ENCODE measurements around the gene EPHB4.

EPHB4 gene

GRCh38 chr7:100827330-100828226, at the start of gene EPHB4 (continued):
- TF ChIP-seq ZNF621 (tag by site-specific recombination; IDR thresholded peaks at IDR 0.05), result no peak
- TF ChIP-seq SCRT1 (tag by site-specific recombination; IDR thresholded peaks at IDR 0.05; ENCODE audit: borderline replicate concordance), result no peak
- TF ChIP-seq KLF9 (tag by site-specific recombination; IDR thresholded peaks at IDR 0.05; ENCODE audit: low read depth), result peak; percentile 54; the same call in 1 of the 2 replicates
- no peak for TF ChIP-seq ZNF174 (tag by site-specific recombination; IDR thresholded peaks at IDR 0.05)
- peak; percentile 71 for TF ChIP-seq ZBTB17 (tag by site-specific recombination; IDR thresholded peaks at IDR 0.05)
- no peak for TF ChIP-seq ZNF707 (tag by site-specific recombination; IDR thresholded peaks at IDR 0.05)
- TF ChIP-seq ZNF274 (IDR thresholded peaks at IDR 0.05; ENCODE audit: low read length), result no peak
- TF ChIP-seq ZNF274 (tag by site-specific recombination; IDR thresholded peaks at IDR 0.05; ENCODE audit: borderline replicate concordance), result no peak
- peak; percentile 92 for TF ChIP-seq PRDM10 (tag by site-specific recombination; IDR thresholded peaks at IDR 0.05)
- TF ChIP-seq ZNF48 (tag by site-specific recombination; IDR thresholded peaks at IDR 0.05), result no peak
- TF ChIP-seq ZNF677 (tag by site-specific recombination; IDR thresholded peaks at IDR 0.05), result no peak
- no peak for TF ChIP-seq ZBTB44 (tag by site-specific recombination; IDR thresholded peaks at IDR 0.05)
- no peak for TF ChIP-seq ZBTB49 (tag by site-specific recombination; IDR thresholded peaks at IDR 0.05; ENCODE audit: low read depth)
- TF ChIP-seq ZNF366 (tag by site-specific recombination; conservative IDR thresholded peaks at IDR 0.05), result 0 out of 2 replicates have a peak, but pooled peaks have one; percentile 42
- TF ChIP-seq TCF7L2 (IDR thresholded peaks at IDR 0.05; ENCODE audit: borderline replicate concordance, low read depth, low read length), result peak; percentile 16; the same call in 1 of the 2 replicates
- no peak for TF ChIP-seq BCL6B (tag by site-specific recombination; IDR thresholded peaks at IDR 0.05)
- no peak for TF ChIP-seq ZNF184 (tag by site-specific recombination; IDR thresholded peaks at IDR 0.05)
- TF ChIP-seq SP3 (tag by site-specific recombination; IDR thresholded peaks at IDR 0.05), result peak; percentile 65; the same call in 1 of the 2 replicates
- no peak for TF ChIP-seq ZNF138 (tag by site-specific recombination; IDR thresholded peaks at IDR 0.05; ENCODE audit: borderline replicate concordance)
- peak; percentile 38; the same call in 1 of the 2 replicates for TF ChIP-seq ZSCAN5A (tag by site-specific recombination; IDR thresholded peaks at IDR 0.05)
- no peak for TF ChIP-seq ZNF704 (tag by site-specific recombination; IDR thresholded peaks at IDR 0.05)
- no peak for TF ChIP-seq ZNF404 (tag by site-specific recombination; IDR thresholded peaks at IDR 0.05)
- TF ChIP-seq RBAK (tag by site-specific recombination; IDR thresholded peaks at IDR 0.05), result no peak
- TF ChIP-seq GLI2 (tag by site-specific recombination; IDR thresholded peaks at IDR 0.05; ENCODE audit: borderline replicate concordance, low read depth), result no peak
- TF ChIP-seq ZNF426 (tag by site-specific recombination; IDR thresholded peaks at IDR 0.05), result no peak
- TF ChIP-seq GLIS1 (tag by site-specific recombination; IDR thresholded peaks at IDR 0.05), result peak; percentile 64
